Right forelimb (tissue), 1 donor: ENCODE data around the gene LNX2.
A peak's percentile ranks its signal among the peaks of the same experiment; 100 is the strongest.

Source experiments
- DNase-seq: peaks from one replicate; pipeline ENCODE4 v3.0.0-alpha.2; 2018

The LNX2 gene

GRCh38 chr13:27497563-27498230 is 122.6 kb downstream of the LNX2 start:
- DNase-seq: peak; percentile 54

- DNase-seq: no peak
These were observed 123.6 kb downstream of the LNX2 start for GRCh38 chr13:27496536-27497273.

GRCh38 chr13:27496006-27496405 is 124.3 kb downstream of the LNX2 start:
- no peak for DNase-seq
